ENCODE data around the gene NDST1.

Gene NDST1

DNA sequence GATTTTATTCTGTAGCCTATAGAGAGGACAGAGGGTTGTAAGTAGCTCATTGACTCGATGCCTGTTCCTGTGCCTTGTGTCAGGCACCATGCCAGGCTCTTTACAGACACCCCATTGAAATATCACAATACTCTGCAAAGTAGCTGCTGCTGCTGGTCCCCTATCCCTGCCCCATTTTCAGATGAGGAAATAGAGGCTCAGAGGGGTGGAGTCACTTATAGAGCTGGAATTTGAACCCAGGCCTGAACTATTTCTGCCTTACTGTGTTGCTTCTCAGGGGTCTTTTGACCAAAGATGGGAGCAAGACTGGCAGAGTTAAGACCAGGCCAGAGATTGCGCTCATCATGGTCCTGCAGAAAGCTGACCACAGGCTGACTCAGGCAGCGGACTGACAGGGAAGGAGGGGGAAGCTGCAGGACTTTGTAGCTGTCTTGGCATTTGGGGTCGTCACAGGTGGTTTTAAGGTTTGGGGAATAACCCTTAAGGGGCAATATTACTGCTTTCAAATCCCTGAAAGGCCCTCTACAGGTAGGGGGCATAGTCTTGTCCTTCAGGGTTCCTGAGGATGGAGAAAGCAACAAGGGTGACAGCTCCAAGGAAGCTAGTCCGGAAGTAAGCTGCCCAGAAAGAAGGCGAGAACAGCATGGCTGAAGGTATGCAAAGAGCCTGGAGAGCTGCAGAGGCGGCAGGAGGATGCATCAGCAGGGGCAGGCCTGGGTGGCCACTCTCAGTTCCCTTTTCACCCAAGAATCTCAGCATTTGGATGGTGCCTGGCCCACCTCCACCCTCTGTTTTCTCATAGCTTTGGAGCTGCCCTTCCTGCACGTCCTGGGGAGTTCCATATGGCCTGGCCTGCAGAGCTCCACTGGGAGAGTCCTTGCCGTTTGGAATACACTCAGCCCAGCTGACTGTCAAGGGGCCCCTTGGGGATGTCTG, 18.3 kb upstream of the NDST1 start:
- no peak for DNase-seq

DNA sequence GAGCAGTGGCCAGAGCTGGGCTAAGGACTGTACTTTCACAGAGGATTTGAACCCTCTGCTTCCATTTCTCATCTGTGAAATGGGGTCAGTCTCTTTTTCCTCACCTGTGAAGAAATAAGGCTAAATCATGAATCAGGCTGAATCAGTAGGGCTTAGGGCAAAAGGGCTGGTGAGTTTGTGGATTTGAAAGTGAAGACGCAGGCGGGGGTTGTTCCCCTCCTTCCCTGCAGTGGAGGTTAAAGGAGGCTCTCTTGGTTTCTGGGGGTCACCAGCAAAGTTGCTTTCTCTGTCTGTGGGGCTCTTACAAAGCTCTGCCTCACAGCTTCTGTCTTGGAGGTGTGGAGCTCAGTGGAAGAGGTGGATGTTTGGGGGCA, 17.6 kb upstream of the NDST1 start:
- DNase-seq: no peak

DNA sequence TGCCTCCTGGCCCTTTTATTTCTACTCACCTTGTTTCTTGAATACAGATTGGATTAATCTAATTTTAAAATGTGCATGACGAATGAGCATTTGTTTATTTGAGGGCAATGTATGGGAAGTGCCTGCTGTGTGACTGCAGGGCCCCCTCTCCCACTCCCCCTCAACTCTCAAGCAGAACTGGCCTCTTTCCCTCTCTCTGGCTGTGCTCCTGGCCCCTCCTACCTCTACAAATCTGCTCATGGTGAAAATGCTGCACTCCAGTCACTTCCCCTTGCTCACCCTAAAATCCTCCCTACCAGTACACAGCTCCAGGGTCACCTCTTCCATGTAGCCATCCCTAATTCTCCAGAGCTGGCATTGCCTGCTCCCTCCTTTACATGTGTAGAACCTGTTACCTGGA, 17.2 kb upstream of the NDST1 start:
- DNase-seq: no peak

DNA sequence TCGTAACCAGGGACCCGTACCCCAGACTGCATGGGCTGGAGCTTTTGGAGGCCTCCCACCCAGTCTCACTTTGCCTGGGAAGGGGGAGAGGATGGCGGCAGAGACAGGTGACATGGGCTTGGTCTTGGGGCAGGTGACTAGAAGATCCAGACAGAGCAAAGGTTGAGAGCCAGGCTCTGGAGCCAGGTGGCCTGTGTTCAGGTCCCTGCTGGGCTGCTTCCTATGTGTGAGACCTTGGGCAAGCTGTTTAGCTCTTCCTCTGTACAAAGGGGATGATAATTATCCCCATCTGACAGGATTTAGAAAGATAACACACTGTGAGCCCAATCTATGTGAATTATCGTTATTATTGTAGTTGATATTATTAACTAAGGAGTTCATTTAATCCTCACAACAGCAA, 16.1 kb upstream of the NDST1 start:
- DNase-seq: no peak

DNA sequence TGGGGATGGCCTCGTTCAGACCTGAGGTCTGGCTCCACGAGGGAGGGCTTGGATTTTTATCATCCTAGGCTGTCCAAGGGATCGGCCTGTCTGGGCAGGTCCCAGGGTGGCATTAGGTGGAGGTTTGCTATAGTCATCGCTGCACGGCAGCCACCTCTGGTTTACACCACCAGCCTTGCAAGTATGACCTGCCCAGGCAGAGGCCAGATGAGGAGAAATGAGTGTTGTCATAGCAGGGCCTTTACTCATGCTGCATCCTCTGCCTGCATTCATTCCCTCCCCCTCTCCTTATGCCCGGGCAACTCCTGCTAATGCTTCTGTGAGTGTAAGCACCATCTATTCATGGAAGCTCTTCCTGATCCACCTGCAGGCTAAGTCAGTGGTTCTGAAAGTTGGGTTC, 15.3 kb upstream of the NDST1 start:
- no peak for DNase-seq

DNA sequence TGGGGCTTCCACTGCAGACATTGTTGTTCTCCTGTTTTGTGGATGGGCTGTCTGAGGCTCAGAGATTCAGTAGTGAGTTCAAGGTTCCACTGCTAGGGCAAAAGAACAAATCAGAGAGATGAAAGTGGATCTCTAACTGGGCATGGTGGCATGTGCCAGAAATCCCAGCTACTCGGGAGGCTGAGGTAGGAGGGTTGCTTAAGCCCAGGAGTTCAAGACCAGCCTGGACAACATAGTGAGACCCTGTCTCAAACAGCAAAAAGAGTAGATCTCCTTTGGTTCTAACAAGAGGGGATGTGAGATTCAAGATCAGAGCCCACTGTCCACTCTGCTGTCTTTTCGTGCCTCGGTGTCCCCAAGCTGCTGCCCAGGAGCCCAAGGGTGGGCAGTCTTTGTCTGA, 11.8 kb upstream of the NDST1 start:
- DNase-seq: no peak

DNA sequence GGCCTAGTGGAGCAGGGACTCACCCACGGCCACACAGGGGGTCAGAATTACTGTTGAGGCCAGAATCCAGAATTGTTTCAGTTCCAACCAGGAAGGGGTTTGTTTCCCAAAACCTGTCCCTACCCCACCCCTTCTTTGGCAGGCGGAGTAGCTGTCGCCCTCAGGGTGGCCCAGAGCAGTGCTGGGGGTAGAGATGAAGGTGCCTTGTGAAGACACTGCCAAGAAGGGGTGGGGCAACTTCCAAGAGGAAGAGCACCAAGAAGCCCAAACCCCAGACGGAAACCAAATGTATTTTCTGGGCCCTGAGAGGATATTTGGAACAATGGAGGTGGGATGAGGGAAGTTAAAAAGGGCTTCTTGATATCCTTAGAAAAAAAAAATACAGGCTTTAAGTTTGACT, 11.4 kb upstream of the NDST1 start:
- no peak for DNase-seq

DNA sequence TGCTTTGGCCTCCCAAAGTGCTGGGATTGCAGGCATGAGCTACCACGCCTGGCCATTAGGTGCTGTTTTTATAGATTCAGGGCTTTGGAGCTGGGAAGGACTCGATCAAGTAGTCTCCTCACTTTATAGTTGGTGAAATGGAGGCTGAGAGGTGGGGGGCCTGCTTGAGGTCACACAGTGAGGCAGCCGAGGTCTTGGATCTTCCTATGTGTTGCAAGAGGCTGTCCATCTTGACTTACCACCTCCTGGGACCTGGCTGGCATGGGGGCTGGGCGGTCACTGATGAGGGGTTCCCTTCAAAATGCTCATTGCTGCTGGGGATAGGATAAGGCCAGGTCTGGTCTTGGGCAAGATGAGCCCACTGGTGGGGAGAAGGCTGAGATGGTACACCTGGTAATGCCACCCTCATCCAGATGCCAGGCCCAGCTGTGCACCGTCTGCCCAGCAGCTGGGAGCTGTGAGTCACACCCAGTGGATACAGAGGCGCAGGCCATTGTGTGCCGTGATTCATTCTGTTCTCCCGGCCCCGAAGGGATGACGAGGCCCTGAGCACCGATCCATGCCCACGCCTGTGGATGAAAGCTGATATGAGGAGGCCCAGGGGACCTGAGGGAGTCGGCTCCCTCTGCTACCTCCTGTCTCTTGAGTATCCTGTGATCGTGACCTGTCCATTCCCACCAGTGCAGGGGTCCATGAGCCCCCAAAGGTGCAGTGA, 10.5 kb upstream of the NDST1 start:
- no peak for DNase-seq

DNA sequence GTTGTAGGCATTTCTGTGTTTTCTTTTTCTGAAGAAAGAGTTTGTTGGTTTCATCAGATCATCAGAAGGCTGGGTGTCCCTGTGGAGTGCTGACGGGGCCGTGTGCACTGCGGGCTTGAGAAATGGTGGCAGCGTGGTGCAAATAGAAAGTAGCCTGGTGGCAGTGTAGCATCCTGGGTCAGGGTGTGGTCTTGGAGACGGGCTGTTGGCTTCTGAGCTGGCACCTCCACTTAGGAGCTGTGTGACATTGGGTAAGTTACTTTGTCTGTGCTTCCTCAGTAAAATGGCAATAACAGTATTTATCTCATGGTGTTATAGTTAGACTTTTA, 10.0 kb upstream of the NDST1 start:
- no peak for DNase-seq

DNA sequence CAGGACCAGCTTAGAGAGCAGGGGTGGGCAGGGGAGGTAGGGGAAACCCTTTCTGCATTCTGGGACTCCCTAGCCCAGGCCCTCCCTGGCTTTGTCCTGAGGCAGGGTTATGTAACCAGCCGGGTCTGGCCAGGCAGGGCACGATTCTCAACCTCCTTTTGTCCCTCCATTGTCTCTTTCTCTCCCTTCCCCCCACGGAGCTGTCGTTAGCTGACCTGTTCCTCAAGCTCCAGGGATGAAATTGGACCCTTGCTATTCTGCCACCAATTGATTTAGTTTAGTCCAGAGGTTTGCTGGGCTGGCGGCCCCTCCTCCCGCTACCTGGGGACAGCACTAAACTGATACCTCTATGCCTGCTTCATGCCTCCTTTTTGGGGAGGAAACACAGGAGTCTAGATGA, 9.4 kb upstream of the NDST1 start:
- DNase-seq: no peak

DNA sequence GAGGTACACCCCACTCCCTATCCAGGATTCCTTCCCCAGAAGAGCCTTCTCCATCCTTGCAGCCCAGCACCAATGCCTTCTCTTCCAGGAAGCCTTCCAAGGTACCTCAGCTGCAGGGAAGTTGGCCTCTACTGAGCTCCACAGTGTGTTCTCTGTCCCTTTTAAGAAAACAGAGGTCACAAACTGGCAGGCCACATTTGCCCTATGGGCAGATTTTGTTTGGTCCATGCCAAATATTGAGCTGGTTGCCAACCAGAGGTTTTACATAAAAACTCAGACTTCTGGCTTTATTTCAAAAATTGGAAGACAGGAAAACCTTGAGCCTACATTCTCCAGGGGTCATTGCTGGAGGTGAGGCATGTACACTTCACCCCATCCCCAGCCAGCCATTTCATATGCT, 9.0 kb upstream of the NDST1 start:
- no peak for DNase-seq

DNA sequence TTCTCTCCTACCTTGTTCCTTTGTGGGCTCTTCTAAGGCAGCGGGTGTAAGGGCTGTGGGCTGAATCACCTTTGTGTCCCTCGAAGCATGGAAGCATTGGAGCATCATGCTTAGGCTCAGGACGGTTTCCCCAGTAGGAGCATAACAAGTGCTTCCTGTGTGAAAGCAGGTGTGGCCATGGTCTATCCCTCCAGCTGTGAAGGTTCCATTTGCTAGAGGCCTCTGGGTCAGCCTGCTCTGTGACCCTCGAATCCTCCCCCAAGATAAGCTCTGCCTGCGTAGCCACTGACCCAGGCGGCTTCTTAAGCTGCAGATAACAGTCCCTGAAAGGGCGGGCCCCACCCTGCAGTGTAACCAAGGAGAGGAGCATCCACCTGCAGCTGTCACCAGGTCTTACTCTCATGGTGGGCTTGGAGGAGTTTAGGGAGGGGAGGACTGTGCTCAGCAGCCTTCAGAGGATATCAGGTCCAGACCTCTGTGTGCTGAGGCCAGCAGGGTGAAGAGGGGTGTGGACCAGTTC, 8.4 kb upstream of the NDST1 start:
- DNase-seq: no peak

DNA sequence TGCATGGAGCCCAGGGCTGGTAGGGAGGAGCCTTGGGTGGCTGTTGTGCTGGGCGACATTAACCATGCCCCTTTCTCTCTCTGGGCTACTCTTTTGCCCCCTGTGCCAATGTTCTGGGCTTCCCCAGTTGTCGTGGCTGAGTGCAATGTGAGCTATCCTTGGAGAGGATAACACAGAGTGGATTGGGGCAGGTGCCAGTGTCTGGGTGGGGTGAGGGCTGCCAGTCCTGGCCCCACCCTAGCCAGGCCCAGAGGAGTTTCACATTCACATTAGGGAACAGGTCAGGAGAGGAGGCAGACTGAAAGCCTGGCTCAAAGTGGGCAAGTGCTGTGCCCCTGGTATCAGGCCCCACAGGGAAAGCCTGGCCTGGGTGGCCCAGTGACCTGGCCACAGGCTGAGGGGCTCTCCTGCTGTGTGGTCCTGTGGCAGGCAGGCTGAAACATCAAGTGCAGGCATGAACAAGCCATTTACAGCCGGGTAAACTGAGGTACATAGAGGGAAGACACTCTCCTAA, 7.5 kb upstream of the NDST1 start:
- DNase-seq: no peak

DNA sequence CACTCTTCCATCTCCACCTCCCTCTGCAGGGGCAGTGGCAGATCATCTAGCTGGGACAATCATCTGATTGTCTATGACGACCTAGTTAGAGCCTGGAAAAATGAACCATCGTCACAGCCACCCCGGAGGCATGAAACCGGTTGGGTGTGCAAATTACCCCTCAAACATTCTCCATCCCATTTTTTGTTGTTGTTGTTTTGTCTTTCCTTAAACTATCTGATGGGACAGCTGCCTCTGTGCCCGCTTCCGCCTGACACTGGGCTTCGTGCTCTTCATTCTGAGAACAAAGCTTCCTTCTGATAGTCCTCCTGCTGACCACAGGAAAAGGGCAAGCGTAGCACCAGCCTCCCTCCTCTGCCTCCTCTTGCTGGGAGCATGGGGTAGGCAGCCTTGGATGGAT, 7.0 kb upstream of the NDST1 start:
- no peak for DNase-seq

DNA sequence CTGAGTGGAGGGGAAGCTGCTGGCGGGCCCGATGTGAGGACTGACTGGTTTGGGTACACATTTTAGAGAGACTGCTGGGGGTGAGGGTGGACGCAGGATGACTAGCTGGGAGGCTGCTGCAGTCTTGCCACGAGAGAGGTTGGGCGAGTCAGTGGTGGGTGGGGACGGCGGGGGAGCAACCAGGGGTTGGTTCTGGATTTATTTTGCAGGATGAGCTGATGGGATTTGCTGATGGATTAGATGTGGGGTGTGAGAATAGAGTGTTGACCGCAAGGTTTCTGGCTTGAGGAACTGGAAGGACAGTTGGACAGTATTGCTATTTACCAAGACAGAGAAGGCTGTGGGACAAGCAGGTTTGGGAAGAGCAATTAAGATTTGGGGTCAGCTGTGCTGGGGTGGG, 5.8 kb upstream of the NDST1 start:
- no peak for DNase-seq

DNA sequence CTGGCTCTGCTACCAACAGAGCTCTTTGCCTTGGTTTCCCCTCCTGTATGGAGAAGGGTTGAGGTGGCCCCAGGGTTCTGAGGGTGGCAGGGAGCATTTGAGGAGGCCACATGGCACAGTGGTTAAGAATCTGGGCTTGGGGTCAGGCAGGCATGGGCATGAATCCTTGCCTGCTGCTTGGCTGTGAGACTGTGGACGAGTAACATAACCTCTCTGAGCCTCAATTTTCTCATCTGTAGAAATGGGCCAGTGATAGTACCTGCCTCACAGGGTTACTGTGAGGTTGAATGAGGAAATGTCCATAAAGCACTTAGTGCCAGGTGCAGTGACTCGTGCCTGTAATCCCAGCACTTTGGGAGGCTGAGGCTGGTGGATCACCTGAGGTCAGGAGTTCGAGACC, 5.1 kb upstream of the NDST1 start:
- DNase-seq: no peak

DNA sequence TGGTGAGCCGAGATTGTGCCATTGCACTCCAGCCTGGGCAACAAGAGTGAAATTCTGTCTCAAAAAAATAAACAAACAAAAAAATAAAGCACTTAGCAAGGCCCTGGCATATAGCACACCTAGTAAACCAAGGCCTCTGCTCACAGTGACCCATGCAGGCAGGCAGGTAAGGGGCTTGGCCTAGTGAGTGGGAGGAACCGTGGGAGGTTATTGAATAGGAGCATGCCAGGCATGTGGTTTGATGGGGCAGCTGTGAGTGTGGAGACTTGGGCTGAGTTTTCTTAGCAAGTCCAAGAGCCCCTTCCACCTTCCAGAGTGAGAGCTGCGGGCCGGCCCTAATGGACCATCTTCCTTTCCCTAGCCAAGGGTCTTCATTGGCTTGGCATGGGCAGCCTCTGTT, 4.5 kb upstream of the NDST1 start:
- no peak for DNase-seq

DNA sequence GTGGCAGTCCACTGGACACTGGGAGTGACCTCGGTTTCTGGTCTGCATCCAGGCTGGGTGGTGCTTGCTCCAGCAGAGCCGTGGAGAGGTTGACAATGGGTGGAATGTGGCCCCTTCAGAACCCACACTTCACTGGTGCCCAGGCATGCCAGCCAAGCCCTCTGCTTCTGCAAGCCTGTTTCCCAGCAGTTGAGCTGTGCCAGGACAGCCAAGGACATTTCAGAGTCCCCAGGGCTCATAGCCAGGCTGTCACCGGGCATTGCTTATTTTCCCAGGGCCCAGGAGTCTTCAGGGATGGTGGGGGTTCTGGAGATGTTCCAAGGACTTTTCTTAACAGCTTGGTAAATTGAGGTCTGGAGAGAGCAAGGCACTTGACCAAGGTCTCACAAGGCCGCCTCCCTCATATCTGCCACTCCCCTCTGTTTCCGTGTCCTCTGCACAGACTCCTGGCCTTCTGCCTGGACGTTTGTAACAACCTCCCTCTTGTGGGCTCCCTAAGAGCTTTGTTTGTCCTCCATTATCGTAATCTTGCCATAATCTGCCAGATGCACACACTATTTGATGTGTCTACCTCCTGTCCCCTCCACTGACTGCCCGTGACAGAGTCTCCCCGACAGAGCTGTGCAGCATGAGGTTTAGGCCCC, 3.8 kb upstream of the NDST1 start:
- DNase-seq: no peak

DNA sequence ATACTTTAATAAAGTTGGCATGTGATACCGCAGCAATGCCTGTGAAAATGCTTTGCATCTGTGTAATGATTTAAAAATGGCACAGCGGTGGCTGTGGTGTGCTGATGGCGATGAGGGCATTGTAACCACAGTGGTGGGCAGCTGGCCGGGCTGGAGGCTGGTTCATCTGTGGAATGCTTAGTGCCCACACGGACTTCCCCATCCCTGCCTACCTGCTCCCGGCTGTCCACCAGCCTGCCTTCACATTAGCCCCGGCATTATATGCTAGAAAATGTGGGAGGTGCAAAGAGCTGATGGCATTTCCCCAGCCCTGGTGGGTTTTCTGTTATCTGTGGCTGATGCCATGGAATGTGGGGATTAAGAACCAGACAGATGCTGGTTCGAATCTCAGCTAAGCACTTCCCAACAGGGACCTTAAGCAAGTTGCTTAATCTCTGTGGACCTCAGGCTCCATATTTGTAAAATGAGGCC, 2.9 kb upstream of the NDST1 start:
- no peak for DNase-seq

DNA sequence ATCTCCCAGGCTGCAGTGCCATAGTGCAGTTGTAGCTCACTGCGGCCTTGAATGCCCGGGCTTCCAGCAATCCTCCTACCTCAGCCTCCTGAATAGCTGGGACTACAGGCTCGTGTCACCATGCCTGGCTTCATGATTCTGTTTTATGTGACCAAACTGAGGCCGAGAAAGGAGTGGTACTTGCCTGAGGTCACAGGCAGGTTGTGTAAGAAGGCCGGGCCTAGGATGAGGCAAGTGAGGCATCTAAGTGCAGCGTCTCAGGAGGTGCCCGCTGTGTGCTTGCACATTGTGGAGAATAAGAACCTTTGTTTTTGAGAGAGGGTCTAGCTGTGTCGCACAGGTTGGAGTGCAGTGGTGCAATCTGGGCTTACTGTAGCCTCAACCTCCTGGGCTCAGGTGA, 2.1 kb upstream of the NDST1 start:
- no peak for DNase-seq

DNA sequence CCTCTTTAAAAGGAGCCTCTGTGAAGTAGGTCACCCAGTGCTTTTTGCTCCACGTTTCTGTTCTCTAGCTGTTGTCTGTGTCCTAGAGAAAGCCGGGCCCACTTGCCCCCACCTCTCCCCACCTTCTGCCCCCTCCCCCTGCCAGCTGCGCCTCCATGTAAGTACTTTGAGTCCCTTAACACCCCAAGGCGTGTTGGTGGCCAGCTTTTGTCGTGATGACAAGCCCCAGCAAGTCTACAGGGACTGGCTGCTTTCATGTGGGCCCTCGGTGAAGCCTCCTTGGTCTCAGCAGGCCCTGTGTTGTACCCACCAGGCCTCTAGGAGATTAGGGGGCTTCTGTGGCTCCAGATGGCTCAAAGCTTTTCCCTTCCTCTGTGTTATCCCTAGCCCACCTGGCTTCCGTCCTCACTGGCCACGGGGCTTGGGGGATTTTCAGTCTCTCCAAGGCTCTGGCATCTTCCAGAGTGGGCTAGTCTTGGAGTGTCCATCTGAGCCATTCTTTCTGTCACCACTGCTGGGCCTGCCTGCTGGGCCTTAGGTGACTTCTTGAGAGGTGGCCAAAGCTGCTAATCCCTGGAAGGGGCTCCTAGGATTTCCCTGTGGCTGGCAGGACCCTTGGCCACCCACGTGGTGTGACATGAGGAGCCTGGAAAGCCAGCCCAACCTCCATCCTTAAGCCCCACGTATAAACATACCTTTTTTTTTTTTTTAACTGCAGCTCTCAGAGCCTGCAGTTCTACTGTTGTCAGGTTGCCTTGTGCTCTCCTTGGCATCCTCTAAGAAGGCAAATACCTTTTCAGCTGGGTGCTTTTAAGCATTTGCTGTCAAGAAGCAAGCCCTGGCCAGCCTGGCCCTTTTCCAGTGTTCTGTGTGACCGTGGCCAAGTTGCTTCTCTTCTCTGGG, 1.1 kb upstream of the NDST1 start:
- no peak for DNase-seq

DNA sequence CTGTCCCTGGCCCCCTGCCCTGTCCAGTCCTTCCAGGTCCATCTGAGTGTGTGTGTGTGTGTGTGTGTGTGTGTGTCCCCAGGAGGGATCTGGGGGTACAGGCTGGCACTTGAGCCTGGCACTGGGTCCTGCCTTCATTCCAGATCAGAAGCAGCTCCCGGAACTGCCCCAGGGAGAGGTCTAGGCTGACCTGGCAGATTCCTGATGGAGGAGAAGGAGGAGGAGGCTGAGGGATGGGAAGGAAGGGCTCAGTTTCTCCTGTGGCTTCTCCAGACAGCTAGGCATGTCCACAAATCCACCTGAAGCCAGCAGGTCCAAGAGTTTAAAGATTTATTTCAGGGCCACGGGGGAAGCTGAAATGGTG, 328 bp downstream of the NDST1 start:
- DNase-seq: no peak

DNA sequence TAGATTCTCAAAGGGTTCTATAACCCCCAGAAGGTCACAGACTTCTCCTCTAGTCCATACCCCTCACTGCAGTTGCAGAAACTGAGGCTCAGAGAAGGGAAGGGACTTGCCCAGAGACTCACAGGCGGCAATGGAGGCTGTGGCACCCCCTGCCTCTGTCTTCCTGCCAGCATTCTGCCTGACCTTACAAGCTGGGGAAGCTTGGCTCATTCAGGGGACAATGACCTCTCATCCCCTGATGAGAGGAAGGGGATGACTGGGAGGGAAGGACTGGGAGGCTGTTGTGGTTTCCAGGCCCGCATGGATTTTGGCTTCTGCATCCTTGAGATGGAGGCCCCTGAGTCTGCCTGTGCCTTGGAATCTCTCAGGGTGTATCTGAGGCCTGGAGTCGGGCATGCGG, 897 bp downstream of the NDST1 start:
- no peak for DNase-seq
